NT2/D1 (cell line): Measurements from ENCODE around the gene CFAP58.

Experiments used
- SUZ12 ChIP-seq: IDR thresholded peaks from 2 replicates; pipeline ENCODE4 v1.6.1; 2011; ENCODE audit not compliant: insufficient read length, insufficient read depth; ENCODE audit errors: extremely low read depth
- YY1 ChIP-seq: IDR thresholded peaks from 2 replicates; pipeline ENCODE4 v1.6.1; 2011; ENCODE audit not compliant: insufficient read length, insufficient read depth

DNA sequence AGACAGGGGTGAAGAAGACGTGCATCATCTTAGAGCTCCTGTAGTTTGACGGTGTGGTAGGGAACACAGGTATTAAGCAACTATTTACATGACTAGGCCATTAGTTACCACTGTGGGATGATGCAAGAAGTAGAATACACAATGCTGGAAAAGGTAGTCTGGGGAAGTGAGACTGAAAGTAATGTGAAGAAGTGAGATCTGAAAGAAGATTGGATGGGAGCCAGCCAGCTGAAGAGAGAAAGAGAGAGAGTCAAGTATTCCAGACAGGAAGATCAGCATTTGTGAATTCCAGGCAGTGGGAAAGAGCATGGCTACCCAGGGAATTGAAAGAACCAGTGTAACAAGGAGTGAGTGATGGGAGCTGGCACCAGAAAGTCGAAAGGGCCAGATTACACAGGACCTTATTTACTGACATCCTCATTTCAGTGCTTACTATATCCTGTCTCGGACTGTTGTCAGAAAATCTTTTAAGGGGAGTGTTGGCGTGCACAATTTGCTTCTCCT, 4.0 kb upstream of the CFAP58 start:
- no peak for TF ChIP-seq SUZ12
- no peak for TF ChIP-seq YY1
